PC-9 (cell line): ENCODE measurements around the gene UST. TPM values are rescaled to one million over a fixed set of nuclear protein-coding genes. Genes with fewer than 3 reads are reported as not detected.

Experiments
- BruUV-seq: library from RNA; stranded (reverse); fragments of 400-500 nt; replicated peaks from 2 replicates; lab custom pipeline; 2021; lab: Mats Ljungman, UMichigan
- CTCF ChIA-PET: fragments of 300-600 bp; sonication (Branson Sonifier 250); formaldehyde crosslinking; loops from one replicate; lab custom pipeline; 2022; ENCODE audit warnings: antibody characterized with exemption; lab: Charles Lee
- POLR2A ChIA-PET: fragments of 300-600 bp; sonication (Branson Sonifier 250); formaldehyde crosslinking; loops from one replicate; lab custom pipeline; 2022; ENCODE audit warnings: antibody characterized with exemption; ENCODE audit not compliant: unreplicated experiment; lab: Charles Lee
- DNase-seq, 2 experiments: peaks; one replicate each; pipeline versions ENCODE4 v3.0.0 to v3.0.0-alpha.2; 2015 to 2022; ENCODE audit warnings: mixed read lengths in 1 of 2
- H2AFZ ChIP-seq: fragments of 200-600 bp; sonication (generic); 2 replicates; pipeline ENCODE4 v1.8.1; 2017; ENCODE audit warnings: antibody characterized with exemption
- H3F3A ChIP-seq: fragments of 200-600 bp; sonication (generic); 2 replicates; pipeline ENCODE4 v1.8.1; 2017; ENCODE audit warnings: antibody characterized with exemption, mild to moderate bottlenecking, low read depth; ENCODE audit not compliant: insufficient read depth
- H3K27ac ChIP-seq: fragments of 200-600 bp; sonication (generic); 2 replicates; pipeline ENCODE4 v1.6.1; 2016; ENCODE audit warnings: mixed run types
- H3K27me3 ChIP-seq: fragments of 200-600 bp; sonication (generic); 2 replicates; pipeline ENCODE4 v1.6.1; 2016; ENCODE audit warnings: low read depth, mixed run types; ENCODE audit not compliant: insufficient read depth
- H3K36me3 ChIP-seq: fragments of 200-600 bp; sonication (generic); 2 replicates; pipeline ENCODE4 v1.6.1; 2016; ENCODE audit warnings: low read depth, mixed run types
- H3K4me1 ChIP-seq: fragments of 200-600 bp; sonication (generic); replicated peaks from 2 replicates; pipeline ENCODE4 v1.6.1; 2016; ENCODE audit warnings: mixed run types; ENCODE audit not compliant: insufficient read depth
- H3K4me2 ChIP-seq: fragments of 200-600 bp; sonication (generic); 2 replicates; pipeline ENCODE4 v1.6.1; 2017; ENCODE audit warnings: mixed run types
- H3K4me3 ChIP-seq: fragments of 200-600 bp; sonication (generic); 2 replicates; pipeline ENCODE4 v1.6.1; 2016; ENCODE audit warnings: mixed run types
- H3K79me2 ChIP-seq: fragments of 200-600 bp; sonication (generic); 2 replicates; pipeline ENCODE4 v1.6.1; 2017; ENCODE audit warnings: low read depth, mixed run types
- H3K9me2 ChIP-seq: fragments of 200-600 bp; sonication (generic); 2 replicates; pipeline ENCODE4 v1.8.1; 2017; ENCODE audit warnings: mild to moderate bottlenecking; ENCODE audit not compliant: insufficient read depth
- H3K9me3 ChIP-seq: fragments of 200-600 bp; sonication (generic); 2 replicates; pipeline ENCODE4 v1.8.1; 2016; ENCODE audit warnings: low read depth; ENCODE audit not compliant: insufficient read depth
- H4K20me1 ChIP-seq: fragments of 200-600 bp; sonication (generic); 2 replicates; pipeline ENCODE4 v1.8.1; 2017; ENCODE audit not compliant: insufficient read depth
- EZH2 ChIP-seq: fragments of 200-600 bp; sonication (generic); IDR thresholded peaks from 2 replicates; pipeline ENCODE4 v1.8.0; 2017; ENCODE audit warnings: antibody characterized with exemption, low read depth
- intact Hi-C: fragments of 100-400 bp; cut with micrococcal nuclease; formaldehyde crosslinking; loops from one replicate; pipeline ENCODE4 v1.10.0; 2022; ENCODE audit not compliant: unreplicated experiment
- total RNA-seq: library from RNA; stranded (reverse); gene quantifications from 2 replicates; pipeline ENCODE4 v1.2.3, GENCODE V29; 2021
- TF ChIP-seq, protein P1 (sequence below): fragments of 200-600 bp; sonication (generic); conservative IDR thresholded peaks from 2 replicates; pipeline ENCODE4 v1.6.1; 2017; ENCODE audit warnings: mixed run types, antibody characterized with exemption, mild to moderate bottlenecking, moderate library complexity

Gene UST
- total RNA-seq, 1 experiment from 2014 or later, result 4.2 TPM

DNA sequence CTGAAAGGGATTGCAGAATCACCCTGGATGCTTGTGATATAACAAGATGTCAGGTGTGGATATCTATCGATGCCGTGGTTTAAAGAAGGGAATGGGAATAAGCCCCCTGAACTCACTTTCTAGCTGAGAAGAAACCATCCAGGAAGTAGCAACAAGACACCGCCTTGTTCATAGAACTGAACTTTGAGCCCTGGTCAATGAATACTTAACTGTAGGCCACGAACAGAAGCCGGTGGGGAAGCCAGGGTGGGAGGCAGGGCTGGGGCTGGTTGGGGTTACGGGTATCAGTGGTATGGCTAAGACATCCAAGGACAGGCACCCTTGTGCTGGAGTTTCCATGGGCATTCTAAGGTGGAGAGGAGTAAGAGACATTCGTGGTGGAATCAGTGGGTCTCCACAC lies 61.0 kb downstream of the UST start:
- CTCF ChIA-PET, result no interaction called here
- Histone ChIP-seq H3K27ac (no peak overlapping the region), H3K4me1 (no peaks in the 10 kb centered on the region), H3K9me2 (no peaks in the 10 kb centered on the region), H2AFZ (no peak overlapping the region), H3K27me3 (no peaks in the 10 kb centered on the region), H3K4me3 (no peak overlapping the region), H4K20me1 (no peaks in the 10 kb centered on the region), H3K36me3 (no peaks in the 10 kb centered on the region), H3K9me3 (no peaks in the 10 kb centered on the region), H3F3A (no peaks in the 10 kb centered on the region), H3K4me2 (no peak overlapping the region), H3K79me2 (no peaks in the 10 kb centered on the region)
- POLR2A ChIA-PET, result no interaction called here
- no TSS peak for BruUV-seq
- TF ChIP-seq EZH2, result no peak
- TF ChIP-seq, protein P1, sequence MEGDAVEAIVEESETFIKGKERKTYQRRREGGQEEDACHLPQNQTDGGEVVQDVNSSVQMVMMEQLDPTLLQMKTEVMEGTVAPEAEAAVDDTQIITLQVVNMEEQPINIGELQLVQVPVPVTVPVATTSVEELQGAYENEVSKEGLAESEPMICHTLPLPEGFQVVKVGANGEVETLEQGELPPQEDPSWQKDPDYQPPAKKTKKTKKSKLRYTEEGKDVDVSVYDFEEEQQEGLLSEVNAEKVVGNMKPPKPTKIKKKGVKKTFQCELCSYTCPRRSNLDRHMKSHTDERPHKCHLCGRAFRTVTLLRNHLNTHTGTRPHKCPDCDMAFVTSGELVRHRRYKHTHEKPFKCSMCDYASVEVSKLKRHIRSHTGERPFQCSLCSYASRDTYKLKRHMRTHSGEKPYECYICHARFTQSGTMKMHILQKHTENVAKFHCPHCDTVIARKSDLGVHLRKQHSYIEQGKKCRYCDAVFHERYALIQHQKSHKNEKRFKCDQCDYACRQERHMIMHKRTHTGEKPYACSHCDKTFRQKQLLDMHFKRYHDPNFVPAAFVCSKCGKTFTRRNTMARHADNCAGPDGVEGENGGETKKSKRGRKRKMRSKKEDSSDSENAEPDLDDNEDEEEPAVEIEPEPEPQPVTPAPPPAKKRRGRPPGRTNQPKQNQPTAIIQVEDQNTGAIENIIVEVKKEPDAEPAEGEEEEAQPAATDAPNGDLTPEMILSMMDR, result no peak
- DNase-seq, result no peak
- intact Hi-C loops, result no loop called here

DNA sequence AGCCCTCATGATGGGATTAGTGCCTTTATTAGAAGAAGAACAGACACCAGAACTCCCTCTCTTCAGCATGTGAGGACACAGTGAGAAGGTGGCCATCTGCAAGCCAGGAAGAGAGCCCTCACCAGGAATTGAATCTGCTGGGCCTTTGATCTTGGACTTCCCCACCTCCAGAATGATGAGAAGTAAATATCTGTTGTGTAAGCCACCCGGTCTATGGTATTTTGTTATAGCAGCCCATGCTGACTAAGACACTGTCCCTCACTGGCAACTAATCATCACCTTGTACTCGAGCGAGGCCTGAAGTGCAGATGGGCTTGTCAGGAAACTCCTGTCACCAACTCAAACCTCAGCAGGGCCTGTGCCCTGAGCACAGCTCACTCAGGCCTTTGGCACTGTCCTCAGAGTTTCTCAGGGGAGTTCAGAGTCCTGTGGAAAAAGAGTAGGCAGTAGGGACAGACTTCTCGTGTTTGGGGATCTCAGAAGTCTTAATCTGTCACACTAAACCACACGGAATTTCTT lies 62.0 kb downstream of the UST start:
- no peak overlapping the region for H3K4me3 ChIP-seq
- H3K36me3 ChIP-seq, result no peaks in the 10 kb centered on the region
- H3K27ac ChIP-seq, result no peak overlapping the region
- CTCF ChIA-PET, result no interaction called here
- BruUV-seq, result no TSS peak
- H3K4me2 ChIP-seq, result no peak overlapping the region
- no peak overlapping the region for H2AFZ ChIP-seq
- no peaks in the 10 kb centered on the region for H3K9me3 ChIP-seq
- no peaks in the 10 kb centered on the region for H3K9me2 ChIP-seq
- H3K27me3 ChIP-seq, result no peaks in the 10 kb centered on the region
- no peaks in the 10 kb centered on the region for H3F3A ChIP-seq
- POLR2A ChIA-PET, result no interaction called here
- H3K4me1 ChIP-seq, result no peaks in the 10 kb centered on the region
- no peak for DNase-seq
- TF ChIP-seq EZH2, result no peak
- TF ChIP-seq, protein P1, result no peak
- intact Hi-C loops, result no loop called here
- H3K79me2 ChIP-seq, result no peaks in the 10 kb centered on the region
- H4K20me1 ChIP-seq, result no peaks in the 10 kb centered on the region

DNA sequence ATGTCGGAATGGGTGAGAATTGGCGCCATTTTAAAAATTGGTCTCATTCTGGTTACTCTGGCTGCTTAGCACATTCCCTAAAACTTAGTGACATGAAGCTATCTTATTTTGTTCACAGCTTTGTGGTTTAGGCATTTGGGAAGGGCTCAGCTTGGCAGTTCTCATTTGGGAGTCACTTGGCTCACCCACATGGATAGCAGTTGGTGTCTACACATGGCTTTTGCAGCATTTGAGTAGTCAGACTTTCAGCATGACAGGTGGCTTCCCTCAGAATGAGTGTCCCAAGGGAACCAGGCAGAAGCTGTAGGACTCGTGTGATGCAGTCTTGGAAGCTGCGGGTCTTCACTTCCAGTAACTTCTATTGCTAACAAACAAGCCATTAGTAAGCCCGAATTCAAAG lies 64.6 kb downstream of the UST start:
- DNase-seq, result no peak
- ChIA-PET CTCF (no interaction called here), POLR2A (no interaction called here)
- Histone ChIP-seq H3K4me1 (no peaks in the 10 kb centered on the region), H2AFZ (no peak overlapping the region), H3K4me2 (no peak overlapping the region), H3K4me3 (no peak overlapping the region), H3K79me2 (no peaks in the 10 kb centered on the region), H3K27ac (no peak overlapping the region), H3F3A (no peaks in the 10 kb centered on the region), H3K9me2 (no peaks in the 10 kb centered on the region), H3K36me3 (no peaks in the 10 kb centered on the region), H4K20me1 (no peaks in the 10 kb centered on the region), H3K9me3 (no peaks in the 10 kb centered on the region), H3K27me3 (no peaks in the 10 kb centered on the region)
- TF ChIP-seq, protein P1, result no peak
- intact Hi-C loops, result no loop called here
- no TSS peak for BruUV-seq
